A549 (cell line): ENCODE data around the gene TMC6. TPM values are rescaled to one million over a fixed set of nuclear protein-coding genes. Genes with fewer than 3 reads are reported as not detected.
"Not testable (repeated sequence)": the region's sequence is repeated elsewhere in the genome, so short reads cannot be mapped to it uniquely, and the experiment has no call there.

Experiments
- ATAC-seq, 2 experiments: fragments of 200-7000 bp in 1 of 2; fragments of >200 bp in 1 of 2; cut with Nextera tagmentation in 1 of 2; cut with Tn5 transposase in 1 of 2; 3 replicates each; pipeline versions ENCODE4 v1.8.0 to v1.9.1; 2018 to 2020; ENCODE audit warnings: mild to moderate bottlenecking in 1 of 2, moderate library complexity in 1 of 2
- CTCF ChIA-PET: fragments of 300-600 bp; sonication (Branson Sonifier 250); formaldehyde crosslinking; extraction: SDS; loops from one replicate; lab custom pipeline; 2021; ENCODE audit warnings: antibody characterized with exemption, inconsistent platforms; lab: Yijun Ruan, JAX
- POLR2A ChIA-PET: fragments of 350-600 bp; formaldehyde crosslinking; extraction: SDS; loops from one replicate; lab custom pipeline; 2021; ENCODE audit warnings: antibody characterized with exemption, inconsistent platforms; lab: Yijun Ruan, JAX
- DNase-seq, 2 experiments: peaks; one replicate each; pipeline versions ENCODE4 v3.0.0 to v3.0.0-alpha.2; 2011 to 2016; ENCODE audit warnings: low read depth in 1 of 2, low spot score in 1 of 2
- FAIRE-seq: peaks from 2 replicates; lab custom pipeline; 2011; peaks lifted over from hg19 to GRCh38; lab: Jason Lieb, UNC
- H3K27ac ChIP-seq, 2 experiments: fragments of >200 bp; sonication (Bioruptor Twin); formaldehyde crosslinking; 3 replicates each; pipeline ENCODE4 v1.5.1; 2016 to 2017
- H3K4me1 ChIP-seq: fragments of >200 bp; sonication (Bioruptor Twin); formaldehyde crosslinking; 3 replicates; pipeline ENCODE4 v1.6.1; 2016
- H3K4me2 ChIP-seq: fragments of >200 bp; sonication (Bioruptor Twin); formaldehyde crosslinking; 3 replicates; pipeline ENCODE4 v1.6.1; 2016
- H3K4me3 ChIP-seq: fragments of >200 bp; sonication (Bioruptor Twin); formaldehyde crosslinking; 3 replicates; pipeline ENCODE4 v1.5.1; 2016
- H3K9me3 ChIP-seq: fragments of >200 bp; sonication (Bioruptor Twin); formaldehyde crosslinking; 3 replicates; pipeline ENCODE4 v1.6.1; 2016
- CEBPB ChIP-seq, 2 experiments: fragments of >200 bp in 1 of 2; sonication (Bioruptor Twin) in 1 of 2; formaldehyde crosslinking in 1 of 2; IDR thresholded peaks; 2 replicates each; pipeline ENCODE4 v1.6.1; 2012 to 2016
- CHD4 ChIP-seq: fragments of 200-600 bp; sonication (generic); IDR thresholded peaks from 2 replicates; pipeline ENCODE4 v1.6.1; 2016; ENCODE audit warnings: antibody characterized with exemption, mild to moderate bottlenecking, borderline replicate concordance
- ESRRA ChIP-seq: fragments of 150-350 bp; IDR thresholded peaks from 2 replicates; pipeline ENCODE4 v1.6.1; 2014; ENCODE audit warnings: mild to moderate bottlenecking, low read length, borderline replicate concordance
- FOSB ChIP-seq: fragments of 250-450 bp; sonication (Bioruptor Pico); IDR thresholded peaks from 2 replicates; pipeline ENCODE4 v1.5.0; 2020; ENCODE audit warnings: mild to moderate bottlenecking, moderate library complexity
- FOSL2 ChIP-seq, 2 experiments: fragments of 450-650 bp in 1 of 2; fragments of >200 bp in 1 of 2; sonication (Bioruptor Twin) in 1 of 2; formaldehyde crosslinking; IDR thresholded peaks; 2 replicates each; pipeline versions ENCODE4 v1.5.0 to v1.6.1; 2016 to 2020; ENCODE audit warnings: mild to moderate bottlenecking in 1 of 2, moderate library complexity in 1 of 2
- FOXS1 ChIP-seq: fragments of 250-450 bp; sonication (Bioruptor Pico); IDR thresholded peaks from 2 replicates; pipeline ENCODE4 v1.5.0; 2020; ENCODE audit warnings: mild to moderate bottlenecking, moderate library complexity
- HOXB5 ChIP-seq: fragments of 250-450 bp; sonication (Bioruptor Pico); IDR thresholded peaks from 2 replicates; pipeline ENCODE4 v1.5.0; 2020; ENCODE audit warnings: mild to moderate bottlenecking, moderate library complexity
- JUN ChIP-seq, 2 experiments: fragments of >200 bp; sonication (Bioruptor Twin); formaldehyde crosslinking; IDR thresholded peaks; 2 replicates in 1 of 2; 3 replicates in 1 of 2; pipeline ENCODE4 v1.6.1; 2016 to 2017
- KDM1A ChIP-seq: fragments of 200-600 bp; sonication (generic); IDR thresholded peaks from 2 replicates; pipeline ENCODE4 v1.6.1; 2016; ENCODE audit warnings: low read depth, mild to moderate bottlenecking
- KDM5A ChIP-seq: fragments of 200-600 bp; sonication (generic); IDR thresholded peaks from 2 replicates; pipeline ENCODE4 v1.6.1; 2016; ENCODE audit warnings: antibody characterized with exemption, mild to moderate bottlenecking
- MAX ChIP-seq: IDR thresholded peaks from 2 replicates; pipeline ENCODE4 v1.6.1; 2012
- MYC ChIP-seq: IDR thresholded peaks from 2 replicates; pipeline ENCODE4 v1.6.1; 2012; ENCODE audit warnings: mild to moderate bottlenecking, inconsistent platforms, low read length, improper control_type of control experiment, borderline replicate concordance
- PBX3 ChIP-seq: IDR thresholded peaks from 2 replicates; pipeline ENCODE4 v1.6.1; 2012
- PHF8 ChIP-seq: fragments of 200-600 bp; sonication (generic); IDR thresholded peaks from 2 replicates; pipeline ENCODE4 v1.6.1; 2016; ENCODE audit warnings: low read depth, mild to moderate bottlenecking, antibody characterized with exemption, moderate library complexity, borderline replicate concordance
- POLR2AphosphoS2 ChIP-seq: conservative IDR thresholded peaks from 2 replicates; pipeline ENCODE4 v1.6.1; 2012; ENCODE audit warnings: low read length, improper control_type of control experiment, inconsistent platforms
- TFCP2L1 ChIP-seq: fragments of 250-450 bp; sonication (Bioruptor Pico); IDR thresholded peaks from 2 replicates; pipeline ENCODE4 v1.5.0; 2021; ENCODE audit warnings: mild to moderate bottlenecking
- USF2 ChIP-seq: fragments of 450-650 bp; IDR thresholded peaks from 2 replicates; pipeline ENCODE4 v1.6.1; 2014; ENCODE audit warnings: antibody characterized with exemption
- ZC3H11A ChIP-seq: fragments of 450-650 bp; IDR thresholded peaks from 2 replicates; pipeline ENCODE4 v1.6.1; 2014; ENCODE audit warnings: antibody characterized with exemption, mild to moderate bottlenecking
- ZSCAN20 ChIP-seq: fragments of 250-450 bp; sonication (Bioruptor Pico); IDR thresholded peaks from 2 replicates; pipeline ENCODE4 v1.8.0; 2022; ENCODE audit warnings: mild to moderate bottlenecking, moderate library complexity
- WGBS: methylation state at CpG from one replicate; pipeline ENCODE4 v1.1.6; 2017; ENCODE audit errors: missing lambda C conversion rate; 5-methylcytosine and 5-hydroxymethylcytosine counted together
- polyA plus RNA-seq, 4 experiments: library from polyadenylated mRNA; depleted of rRNA in 3 of 4; stranded (reverse); fragments of >200 nt; fragmentation: RNase III in 1 of 4; extraction: RNeasy Plus Mini Kit Qiagen cat#74134 plus additional on column Dnase treatment in 1 of 4; gene quantifications; 2 replicates in 3 of 4; 3 replicates in 1 of 4; pipeline ENCODE4 v1.2.3, GENCODE V29; 2011 to 2017
- TF ChIP-seq, protein P1 (sequence below): fragments of 250-450 bp; sonication (Bioruptor Pico); IDR thresholded peaks from 2 replicates; pipeline ENCODE4 v1.5.0; 2020; ENCODE audit warnings: low read depth, mild to moderate bottlenecking, moderate library complexity
- TF ChIP-seq, protein P2 (sequence below): fragments of >200 bp; sonication (Bioruptor Twin); formaldehyde crosslinking; IDR thresholded peaks from 3 replicates; pipeline ENCODE4 v1.6.1; 2016
- TF ChIP-seq, protein P3 (sequence below): fragments of >200 bp; sonication (Bioruptor Twin); formaldehyde crosslinking; IDR thresholded peaks from 2 replicates; pipeline ENCODE4 v1.6.1; 2016

The TMC6 gene
- polyA plus RNA-seq, 2 of the 4 experiments (the other 2 are of a cell fraction): 4.7 to 9.4 TPM

- POLR2A ChIA-PET, ATAC-seq, DNase-seq: not testable (repeated sequence)
- peaks cover 27% of the 10 kb centered on the region for H3K4me1 ChIP-seq
- peak overlapping the region; percentile 22; the same call in 2 of the 3 replicates for H3K4me2 ChIP-seq
- TF ChIP-seq PBX3 (0 out of 2 replicates have a peak, but pooled peaks have one; percentile 14), JUN (IDR thresholded peaks at IDR 0.05) (peak in 1 of 2 experiments; percentile 30; a peak in 1 of 5 replicates)
- TF ChIP-seq, all 56 proteins: peak for 2; not testable (repeated sequence) for 54
- WGBS: 87% methylated on average over 19 of the region's 19 CpGs
- not testable (repeated sequence) for H3K9me3 ChIP-seq, FAIRE-seq, H3K4me3 ChIP-seq
- CTCF ChIA-PET: interaction anchor here (1.3 to 13.2 kb wide), 5 partner anchors 14 to 80 kb away, joined by 4 to 295 read pairs (median 105); partner anchors contain the start of genes AFMID, C17orf99 and TK1
- H3K27ac ChIP-seq: peak overlapping the region in 1 of 2 experiments; percentile 29; a peak in 2 of 6 replicates
Observed at GRCh38 chr17:78171591-78172248, 43.2 kb upstream of the TMC6 start.

DNA sequence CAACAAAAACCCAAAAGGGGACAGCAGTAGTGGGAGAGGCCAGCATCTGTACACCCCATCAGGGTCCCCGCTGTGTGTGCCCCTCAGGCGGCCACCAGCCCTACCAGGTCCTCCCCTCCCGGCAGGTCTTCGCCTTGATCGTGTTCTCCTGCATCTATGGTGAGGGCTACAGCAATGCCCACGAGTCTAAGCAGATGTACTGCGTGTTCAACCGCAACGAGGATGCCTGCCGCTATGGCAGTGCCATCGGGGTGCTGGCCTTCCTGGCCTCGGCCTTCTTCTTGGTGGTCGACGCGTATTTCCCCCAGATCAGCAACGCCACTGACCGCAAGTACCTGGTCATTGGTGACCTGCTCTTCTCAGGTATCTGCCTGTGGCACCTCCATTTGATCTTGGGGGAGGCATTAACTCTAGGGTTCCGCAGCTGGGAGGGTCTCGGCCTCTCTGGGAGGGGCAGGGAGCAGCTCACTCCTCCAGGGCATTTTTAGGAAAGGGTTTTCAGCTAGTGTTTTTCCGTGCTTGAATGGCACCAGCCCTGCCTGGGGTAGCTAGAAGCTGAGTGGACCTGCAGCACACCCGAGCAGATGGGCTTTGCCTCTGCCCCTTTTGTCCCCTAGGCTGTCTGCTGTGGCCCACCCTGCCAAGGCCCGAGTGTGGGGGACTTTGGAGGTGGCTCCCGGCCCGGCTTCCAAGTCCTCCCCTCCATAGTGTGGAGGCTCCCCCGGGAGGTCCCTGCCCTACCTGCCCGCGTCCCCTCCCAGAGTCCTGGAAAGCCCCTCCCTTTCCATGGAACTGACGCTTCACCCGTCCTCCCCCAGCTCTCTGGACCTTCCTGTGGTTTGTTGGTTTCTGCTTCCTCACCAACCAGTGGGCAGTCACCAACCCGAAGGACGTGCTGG is 42.4 kb upstream of the TMC6 start:
- no peak overlapping the region for H3K27ac ChIP-seq
- no peak overlapping the region for H3K4me2 ChIP-seq
- DNase-seq (no peak), FAIRE-seq (no peak), ATAC-seq (no peak)
- no peak overlapping the region for H3K4me3 ChIP-seq
- POLR2A ChIA-PET: no interaction called here
- no peaks in the 10 kb centered on the region for H3K9me3 ChIP-seq
- WGBS: 91% methylated on average over 31 of the region's 31 CpGs
- CTCF ChIA-PET: interaction anchor here (1.8 to 13.2 kb wide), 5 partner anchors 14 to 81 kb away, joined by 5 to 295 read pairs (median 105); partner anchors contain the start of genes AFMID, C17orf99 and TK1
- TF ChIP-seq ESRRA (no peak), HOXB5 (CRISPR knock-in tag) (no peak), TFCP2L1 (0 out of 2 replicates have a peak, but pooled peaks have one; percentile 39), FOSB (CRISPR knock-in tag) (0 out of 2 replicates have a peak, but pooled peaks have one; percentile 23)
- H3K4me1 ChIP-seq: peaks cover 26% of the 10 kb centered on the region

DNA sequence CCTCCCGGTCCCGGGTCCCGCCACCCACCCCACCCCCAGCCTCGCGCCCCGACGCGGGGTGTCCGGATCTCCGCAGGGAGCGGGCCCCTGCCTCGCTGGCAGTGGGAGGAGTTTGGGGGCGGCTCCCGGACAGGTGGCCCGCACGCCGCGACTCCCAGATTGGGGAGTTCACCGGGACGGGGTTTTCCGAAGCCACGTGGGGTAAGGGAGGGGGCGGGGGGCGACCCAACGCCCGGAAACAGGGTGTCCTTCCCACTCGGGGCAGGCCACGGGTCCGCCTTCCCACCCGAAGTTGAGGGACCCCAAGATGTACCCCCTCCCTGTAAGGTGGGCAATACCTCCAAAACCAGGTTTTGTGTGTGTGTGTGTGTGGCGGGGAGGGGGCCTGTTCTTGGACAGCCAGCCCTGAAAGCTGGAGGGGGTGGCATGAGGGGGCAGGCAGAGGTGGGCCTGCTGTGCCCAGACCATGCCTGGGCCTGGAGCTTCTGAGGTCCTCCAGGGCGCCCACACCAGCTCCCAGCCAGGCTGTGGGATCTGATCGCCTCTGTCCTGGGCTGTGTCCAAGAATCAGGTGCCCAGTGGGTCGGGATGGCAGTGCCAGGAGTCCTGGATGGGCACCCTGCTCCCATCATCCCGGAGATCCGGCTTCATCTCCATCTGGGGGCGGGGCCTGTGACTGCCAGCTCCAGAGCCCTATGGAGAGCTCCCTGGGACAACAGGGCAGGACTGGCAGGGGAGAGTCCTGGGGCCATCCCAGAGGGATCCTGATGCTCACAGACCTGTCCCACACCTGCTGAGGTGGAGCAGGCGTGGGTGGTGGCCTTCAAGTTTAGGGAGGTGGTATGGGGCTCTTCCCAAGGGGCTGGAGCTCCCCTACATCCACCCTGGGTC is 40.6 kb upstream of the TMC6 start:
- Histone ChIP-seq H3K4me1 (peaks cover 26% of the 10 kb centered on the region), H3K4me2 (peak overlapping the region; percentile 91), H3K9me3 (no peaks in the 10 kb centered on the region), H3K4me3 (peak overlapping the region; percentile 89), H3K27ac (peak overlapping the region; percentile 86 to 96)
- POLR2A ChIA-PET: interaction anchor here (0.6 to 1.5 kb wide), 8 partner anchors 14 to 211 kb away, joined by 3 to 8 read pairs (median 3); partner anchors contain the start of genes AFMID and TNRC6C
- peak; percentile 77 to 86 for ATAC-seq
- CTCF ChIA-PET: interaction anchor here (0.6 to 13.2 kb wide), 9 partner anchors 9 to 703 kb away, joined by 3 to 295 read pairs (median 7); partner anchors contain the start of genes AFMID, C17orf99 and TK1
- peak; percentile 80 to 96 for DNase-seq
- 2% methylated on average over 23 of the region's 38 CpGs for WGBS
- no peak for FAIRE-seq
- TF ChIP-seq FOXS1 (CRISPR knock-in tag) (no peak), MAX (peak; percentile 57; the same call in 1 of the 2 replicates), TFCP2L1 (0 out of 2 replicates have a peak, but pooled peaks have one; percentile 21), ZSCAN20 (CRISPR knock-in tag) (no peak), JUN (IDR thresholded peaks at IDR 0.05) (no peak; a peak in 1 of 5 replicates), ZC3H11A (no peak), PHF8 (no peak), KDM1A (no peak), USF2 (peak; percentile 45; the same call in 1 of the 2 replicates), FOSL2 (IDR thresholded peaks at IDR 0.05) (no peak), FOSL2 (CRISPR knock-in tag; IDR thresholded peaks at IDR 0.05) (no peak), KDM5A (no peak), CEBPB (IDR thresholded peaks at IDR 0.05) (no peak), CHD4 (no peak), MYC (no peak), POLR2AphosphoS2 (no peak; the same call in 1 of the 2 replicates)
- TF ChIP-seq, protein P1, sequence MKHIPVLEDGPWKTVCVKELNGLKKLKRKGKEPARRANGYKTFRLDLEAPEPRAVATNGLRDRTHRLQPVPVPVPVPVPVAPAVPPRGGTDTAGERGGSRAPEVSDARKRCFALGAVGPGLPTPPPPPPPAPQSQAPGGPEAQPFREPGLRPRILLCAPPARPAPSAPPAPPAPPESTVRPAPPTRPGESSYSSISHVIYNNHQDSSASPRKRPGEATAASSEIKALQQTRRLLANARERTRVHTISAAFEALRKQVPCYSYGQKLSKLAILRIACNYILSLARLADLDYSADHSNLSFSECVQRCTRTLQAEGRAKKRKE (CRISPR knock-in tag): no peak
- TF ChIP-seq, protein P2, sequence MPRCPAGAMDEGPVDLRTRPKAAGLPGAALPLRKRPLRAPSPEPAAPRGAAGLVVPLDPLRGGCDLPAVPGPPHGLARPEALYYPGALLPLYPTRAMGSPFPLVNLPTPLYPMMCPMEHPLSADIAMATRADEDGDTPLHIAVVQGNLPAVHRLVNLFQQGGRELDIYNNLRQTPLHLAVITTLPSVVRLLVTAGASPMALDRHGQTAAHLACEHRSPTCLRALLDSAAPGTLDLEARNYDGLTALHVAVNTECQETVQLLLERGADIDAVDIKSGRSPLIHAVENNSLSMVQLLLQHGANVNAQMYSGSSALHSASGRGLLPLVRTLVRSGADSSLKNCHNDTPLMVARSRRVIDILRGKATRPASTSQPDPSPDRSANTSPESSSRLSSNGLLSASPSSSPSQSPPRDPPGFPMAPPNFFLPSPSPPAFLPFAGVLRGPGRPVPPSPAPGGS: no peak
- TF ChIP-seq, protein P3, sequence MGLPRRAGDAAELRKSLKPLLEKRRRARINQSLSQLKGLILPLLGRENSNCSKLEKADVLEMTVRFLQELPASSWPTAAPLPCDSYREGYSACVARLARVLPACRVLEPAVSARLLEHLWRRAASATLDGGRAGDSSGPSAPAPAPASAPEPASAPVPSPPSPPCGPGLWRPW: no peak
